Activated CD8-positive, alpha-beta memory T cell treated with anti-CD3 and anti-CD28 coated beads for 24 hours (primary cell): Measurements from ENCODE around the gene ZGPAT.
"Not testable (repeated sequence)": the region's sequence is repeated elsewhere in the genome, so short reads cannot be mapped to it uniquely, and the experiment has no call there.

ENCODE experiments used
- DNase-seq: peaks from one replicate; pipeline ENCODE4 v3.0.0-alpha.2; 2020

The ZGPAT gene

GRCh38 chr20:63703471-63703975 is 4.3 kb upstream of the ZGPAT start:
- DNase-seq, result no peak

GRCh38 chr20:63703976-63704748 is 3.7 kb upstream of the ZGPAT start:
- DNase-seq, result no peak

- DNase-seq, result no peak
These were observed 3.1 kb upstream of the ZGPAT start for GRCh38 chr20:63704749-63705117.

GRCh38 chr20:63705232-63706026 is 2.4 kb upstream of the ZGPAT start:
- no peak for DNase-seq

GRCh38 chr20:63706027-63706695 is 1.7 kb upstream of the ZGPAT start:
- no peak for DNase-seq

GRCh38 chr20:63706852-63707557 is 834 bp upstream of the ZGPAT start:
- peak; percentile 81 for DNase-seq

GRCh38 chr20:63708301-63709148 is 686 bp downstream of the ZGPAT start:
- DNase-seq, result peak; percentile 61

- no peak for DNase-seq
These were observed 1.3 kb downstream of the ZGPAT start for GRCh38 chr20:63709149-63709527.

GRCh38 chr20:63711085-63711645 is 3.3 kb downstream of the ZGPAT start:
- DNase-seq, result no peak

- no peak for DNase-seq
These were observed 4.4 kb downstream of the ZGPAT start for GRCh38 chr20:63712191-63712590.

- no peak for DNase-seq
These were observed 7.0 kb downstream of the ZGPAT start for GRCh38 chr20:63714858-63715257.

GRCh38 chr20:63718996-63719395 is 11.2 kb downstream of the ZGPAT start:
- no peak for DNase-seq

GRCh38 chr20:63722967-63723622 is 15.3 kb downstream of the ZGPAT start:
- DNase-seq, result not testable (repeated sequence)

- DNase-seq, result not testable (repeated sequence)
These were observed 22.4 kb downstream of the ZGPAT start for GRCh38 chr20:63730189-63730733.

- DNase-seq, result no peak
These were observed 23.6 kb downstream of the ZGPAT start for GRCh38 chr20:63731410-63731809.

GRCh38 chr20:63732118-63733095 is 24.6 kb downstream of the ZGPAT start:
- no peak for DNase-seq

GRCh38 chr20:63733117-63733516 is 25.3 kb downstream of the ZGPAT start:
- DNase-seq, result no peak

- no peak for DNase-seq
These were observed 25.8 kb downstream of the ZGPAT start for GRCh38 chr20:63733579-63734081.
